Measurements from ENCODE around the gene HMGCLL1.

The HMGCLL1 gene

DNA sequence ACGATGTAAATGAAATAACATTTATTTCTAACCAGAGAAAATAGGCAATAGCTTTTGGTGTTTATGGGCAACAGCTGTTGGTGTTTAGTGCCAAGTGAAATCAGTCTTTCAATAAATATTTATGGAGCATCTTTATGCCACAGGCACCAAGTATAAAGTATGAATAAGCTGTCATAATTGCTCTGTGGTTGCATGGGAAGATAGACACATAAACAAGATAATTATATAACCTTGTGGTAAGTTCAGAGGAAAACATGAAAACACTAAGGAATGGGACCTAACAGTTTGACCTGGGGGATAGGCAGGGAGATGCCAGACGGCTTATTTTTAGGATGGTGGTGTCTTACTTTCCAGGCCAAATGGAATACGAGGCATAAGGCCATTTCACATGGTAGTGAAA is 140.8 kb downstream of the HMGCLL1 start:
- no peak for DNase-seq

DNA sequence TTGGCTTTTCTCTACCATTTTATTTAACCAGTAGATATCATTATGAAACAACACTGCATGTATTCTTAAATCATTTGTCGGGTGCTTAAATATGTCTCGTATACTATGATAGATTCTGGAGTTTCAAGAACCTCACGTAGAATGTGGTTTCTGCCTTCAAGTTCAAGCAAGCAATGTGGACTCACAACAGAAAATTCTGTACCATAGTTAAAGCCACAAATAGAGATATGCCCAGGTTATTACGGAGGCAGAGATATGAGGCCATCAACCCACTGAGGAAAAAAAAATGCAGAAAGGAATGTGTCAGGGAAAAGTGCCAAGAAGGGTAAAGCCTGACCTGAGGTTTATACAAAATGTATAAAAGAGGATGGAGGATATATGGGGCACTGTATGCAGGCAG is 141.9 kb downstream of the HMGCLL1 start:
- no peak for DNase-seq

DNA sequence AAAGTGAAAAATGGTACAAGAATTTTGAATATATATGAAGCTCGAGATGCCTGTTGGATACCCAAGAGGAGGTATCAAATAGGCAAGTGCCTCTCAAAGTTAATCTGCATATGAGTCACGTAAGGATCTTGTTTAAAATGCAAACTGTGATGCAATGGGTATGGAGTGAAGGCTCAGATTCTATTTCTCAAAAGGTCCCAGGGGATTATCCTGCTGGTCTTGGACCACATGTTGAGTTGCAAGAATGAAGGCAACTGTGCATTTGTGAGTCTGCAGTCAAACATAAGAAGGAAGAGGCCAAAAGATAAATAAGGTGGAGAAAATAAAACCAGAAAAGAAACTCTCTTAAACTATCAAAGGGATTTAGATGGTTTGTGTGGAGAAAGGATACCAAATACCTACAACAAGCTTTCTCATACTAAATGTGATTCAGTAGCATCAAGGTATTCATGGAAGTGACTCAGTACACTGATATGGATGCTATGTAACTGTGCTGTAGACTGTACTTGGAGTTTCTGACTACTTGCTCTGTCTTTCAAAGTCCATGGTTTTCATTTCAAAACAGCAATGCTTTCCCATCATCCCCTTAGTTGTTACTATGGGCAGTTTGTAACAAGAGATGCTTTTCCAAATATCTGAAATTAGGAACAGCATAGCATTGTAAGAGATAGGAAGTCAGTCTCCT is 145.4 kb downstream of the HMGCLL1 start:
- DNase-seq: no peak

DNA sequence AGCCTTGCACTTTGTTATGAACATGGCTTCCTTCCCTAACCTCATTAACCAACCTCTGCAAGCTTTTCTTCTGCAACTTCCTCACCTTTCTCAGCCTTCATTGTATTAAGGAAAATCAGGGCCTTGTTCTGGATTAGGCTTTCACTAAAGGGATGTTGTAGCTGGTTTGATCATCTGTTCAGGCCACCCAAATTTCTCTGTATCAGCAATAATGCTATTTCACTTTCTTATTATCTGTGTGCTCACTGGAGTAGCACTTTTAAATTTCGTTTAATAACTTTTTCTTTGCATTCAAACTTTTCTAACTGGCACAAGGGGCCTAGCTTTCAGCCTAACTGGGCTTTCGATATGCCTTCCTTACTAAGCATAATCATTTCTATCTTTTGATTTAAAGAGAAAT is 155.1 kb downstream of the HMGCLL1 start:
- DNase-seq: no peak

DNA sequence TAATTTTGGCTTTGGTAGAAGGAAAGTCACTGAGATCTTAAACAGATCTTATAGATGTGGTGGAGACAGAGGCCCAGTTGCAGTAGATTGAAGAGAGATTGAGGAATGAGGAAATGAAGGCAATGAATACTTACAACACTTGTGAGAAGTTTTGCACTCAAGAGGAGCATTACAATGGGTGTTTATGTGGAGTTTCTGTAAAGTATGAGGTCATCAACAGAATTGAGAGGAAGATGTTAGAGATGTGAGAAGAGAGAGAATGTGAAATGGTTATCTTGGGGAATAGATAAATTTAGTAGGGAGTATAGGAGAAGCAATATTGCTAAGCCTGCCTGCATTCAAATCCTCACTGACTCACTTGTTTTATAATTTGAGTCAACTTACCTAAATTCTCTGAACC is 168.3 kb downstream of the HMGCLL1 start:
- DNase-seq: no peak

DNA sequence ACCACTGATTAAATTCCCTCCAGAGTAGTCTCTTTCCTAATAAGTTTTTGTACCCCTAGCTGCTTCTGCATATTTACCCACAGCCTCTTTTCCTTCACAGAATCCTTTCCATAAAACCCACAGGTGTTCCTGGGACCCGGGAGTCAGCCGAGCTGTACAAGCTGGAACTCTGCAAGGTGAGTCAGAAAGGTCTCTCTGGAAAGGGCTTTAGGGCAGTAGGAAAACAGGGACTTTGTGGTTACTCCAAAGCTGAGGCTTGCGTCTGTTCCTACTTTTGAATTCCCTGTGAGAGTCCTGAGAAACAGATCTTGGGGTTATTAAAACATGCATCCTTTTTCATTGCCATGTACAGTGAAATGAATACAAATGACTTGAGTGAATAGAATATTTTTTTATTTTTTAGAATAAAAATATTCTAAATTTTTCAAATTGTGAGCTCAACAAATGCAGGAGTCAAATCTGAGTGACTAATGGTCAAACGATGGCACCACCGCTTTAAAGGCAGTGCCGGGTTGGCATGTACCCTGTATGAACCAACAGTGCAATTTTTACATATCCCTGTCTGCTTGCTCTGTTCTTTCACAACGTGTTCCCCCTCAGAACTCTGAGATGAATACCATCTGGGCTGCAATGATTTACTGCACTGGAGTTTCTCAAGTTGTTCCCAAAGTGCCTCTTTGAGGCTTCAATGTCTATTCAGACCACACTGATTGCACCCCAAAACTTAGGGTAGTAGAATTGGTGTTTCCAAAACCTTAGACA is 173.3 kb downstream of the HMGCLL1 start:
- no peak for DNase-seq

DNA sequence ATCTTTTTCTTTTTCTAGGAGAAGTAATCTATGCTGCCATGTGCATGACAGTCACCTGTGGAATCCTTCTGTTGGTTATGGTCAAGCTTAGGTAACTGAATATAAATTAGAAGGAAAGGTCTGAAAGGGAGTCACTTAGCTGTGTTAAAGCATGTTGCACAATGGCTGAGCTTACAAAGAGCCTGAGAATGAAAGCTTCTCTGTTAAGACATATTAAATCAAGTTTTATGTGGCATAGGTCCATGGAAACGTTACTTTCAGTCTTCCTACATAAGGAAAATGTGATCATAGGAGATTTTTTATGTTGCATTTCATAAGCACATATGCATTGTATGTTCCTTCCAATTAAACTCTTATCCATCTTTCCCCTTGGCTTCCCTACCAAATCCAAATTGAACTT is 179.6 kb downstream of the HMGCLL1 start:
- DNase-seq: no peak

DNA sequence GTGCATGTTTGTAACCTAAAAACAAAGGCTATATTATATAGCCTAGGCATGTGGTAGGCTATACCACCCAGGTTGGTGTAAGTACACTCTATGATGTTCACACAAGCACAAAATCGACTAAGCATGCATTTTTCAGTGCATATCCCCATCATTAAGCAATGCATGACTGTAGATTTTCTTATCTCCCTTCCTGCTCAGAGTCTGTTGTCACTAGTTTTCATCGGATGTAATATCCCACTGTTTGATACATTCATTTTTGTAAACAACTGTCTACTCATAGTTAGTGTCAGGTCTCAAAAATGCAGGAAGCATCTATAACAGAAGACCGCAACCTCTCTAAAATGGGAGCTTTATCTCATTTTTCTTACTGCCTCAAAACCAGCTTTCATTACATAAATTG is 181.0 kb downstream of the HMGCLL1 start:
- DNase-seq: no peak

DNA sequence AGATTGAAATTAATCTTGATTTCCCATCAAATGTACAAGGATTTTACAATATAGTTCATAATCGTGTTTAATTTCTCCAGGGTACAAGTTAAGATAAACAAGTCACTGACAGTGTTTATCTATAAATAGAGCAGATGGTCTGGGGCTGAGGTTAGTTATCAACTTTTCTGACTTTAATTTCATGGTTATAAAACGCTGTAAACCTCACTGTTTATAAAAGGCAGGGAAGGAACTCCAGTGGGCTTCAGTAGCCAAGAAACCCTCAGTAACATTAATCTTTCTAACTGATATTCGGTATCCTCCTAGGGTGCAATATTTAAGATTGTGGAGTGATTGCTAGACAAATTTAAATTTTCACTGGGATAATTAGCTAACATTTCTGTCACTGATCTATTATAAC is 183.1 kb downstream of the HMGCLL1 start:
- no peak for DNase-seq

DNA sequence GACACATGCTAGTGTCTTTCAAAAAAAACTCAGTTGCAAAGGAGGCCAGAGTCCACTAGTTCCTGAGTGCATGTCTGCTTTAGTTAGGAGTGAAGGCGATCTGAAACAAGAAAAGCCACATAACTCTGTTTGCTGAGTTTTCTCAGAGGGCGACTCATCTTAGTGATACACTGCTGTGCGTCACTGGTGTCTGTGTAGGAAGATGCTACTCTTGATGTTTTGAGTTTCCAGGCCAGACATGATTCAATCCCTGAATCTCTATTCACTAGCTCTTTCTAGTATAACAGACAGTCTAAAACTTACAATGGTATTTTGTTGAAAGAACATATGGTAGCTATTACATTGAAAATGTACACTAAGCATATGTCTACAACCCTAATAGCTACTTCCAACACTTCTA is 190.8 kb downstream of the HMGCLL1 start:
- no peak for DNase-seq
